Ovary (tissue), 3 donors: ENCODE data around the gene SELENON.

Source experiments
- CTCF ChIP-seq, 3 donors: fragments of 450-650 bp in 2 of 3; fragments of 200-600 bp in 1 of 3; IDR thresholded peaks; one replicate each; pipeline versions ENCODE4 v1.5.1 to v1.8.0; 2016 to 2022; ENCODE audit warnings: antibody characterized with exemption in 3 of 3, mild to moderate bottlenecking in 1 of 3
- EP300 ChIP-seq: sonication (generic); formaldehyde crosslinking; IDR thresholded peaks from one replicate; pipeline ENCODE4 v1.6.1; 2017; ENCODE audit warnings: antibody characterized with exemption
- POLR2A ChIP-seq: fragments of 450-650 bp; IDR thresholded peaks from one replicate; pipeline ENCODE4 v1.6.1; 2017; ENCODE audit warnings: antibody characterized with exemption, mild to moderate bottlenecking, moderate library complexity
- donor health status: DM: no; HTN: no; CAD: no.

GRCh38 chr1:25772692-25773245 is 27.2 kb upstream of the SELENON start:
- TF ChIP-seq POLR2A (no peak), CTCF (IDR thresholded peaks at IDR 0.05) (no peak), EP300 (no peak)
